ENCODE measurements around the gene ACHE. TPM values are rescaled to one million over a fixed set of nuclear protein-coding genes. Genes with fewer than 3 reads are reported as not detected.
A peak's percentile ranks its signal among the peaks of the same experiment; 100 is the strongest.
"Not testable (repeated sequence)": the region's sequence is repeated elsewhere in the genome, so short reads cannot be mapped to it uniquely, and the experiment has no call there.

Gene ACHE
- polyA plus RNA-seq, 6 donors from 2014 or later: 0.55 to 0.92 TPM; not detected in 4

- H3K36me3 Mint-ChIP-seq: no peaks in the 10 kb centered on the region
- no peak overlapping the region for H3K27ac Mint-ChIP-seq
- no peaks in the 10 kb centered on the region for H3K9me3 Mint-ChIP-seq
- no peak overlapping the region for H3K4me3 Mint-ChIP-seq
- H3K27me3 Mint-ChIP-seq: peaks cover 24 to 29% (median 26%) of the 10 kb centered on the region in 3 donors
- H3K4me1 Mint-ChIP-seq: peaks cover 4 to 13% (median 12%) of the 10 kb centered on the region in 3 donors
- DNase-seq (no peak), ATAC-seq (ENCODE audit: low read depth in 2 of 2) (no peak)
These were observed 18.7 kb upstream of the ACHE start for GRCh38 chr7:100914208-100914878.

- peaks cover 4 to 13% (median 12%) of the 10 kb centered on the region in 3 donors for H3K4me1 Mint-ChIP-seq
- no peak overlapping the region for H3K27ac Mint-ChIP-seq
- H3K27me3 Mint-ChIP-seq: peaks cover 18 to 27% (median 20%) of the 10 kb centered on the region in 3 donors
- DNase-seq (no peak), ATAC-seq (ENCODE audit: low read depth in 2 of 2) (no peak)
- H3K36me3 Mint-ChIP-seq: peaks cover 0 to 5% of the 10 kb centered on the region in 2 donors
- H3K9me3 Mint-ChIP-seq: peaks cover 0 to 5% (median 2%) of the 10 kb centered on the region in 7 donors
- no peak overlapping the region for H3K4me3 Mint-ChIP-seq
These were observed 15.8 kb upstream of the ACHE start for GRCh38 chr7:100911484-100911883.

- Mint-ChIP-seq H3K27me3 (peaks cover 18 to 24% (median 20%) of the 10 kb centered on the region in 3 donors), H3K4me3 (peak overlapping the region in 2 of 8 donors; percentile 26 to 49), H3K4me1 (peaks cover 4 to 13% (median 11%) of the 10 kb centered on the region in 3 donors), H3K27ac (peak overlapping the region in 1 of 6 donors; percentile 92)
- ATAC-seq (ENCODE audit: low read depth in 2 of 2): peak; percentile 37 to 60
- not testable (repeated sequence) for H3K9me3 Mint-ChIP-seq, DNase-seq, H3K36me3 Mint-ChIP-seq
These were observed 14.8 kb upstream of the ACHE start for GRCh38 chr7:100910443-100910842.

GRCh38 chr7:100908512-100908911 is 12.8 kb upstream of the ACHE start:
- Mint-ChIP-seq H3K4me3 (peak overlapping the region in 1 of 8 donors; percentile 12), H3K9me3 (peaks cover 0 to 5% (median 3%) of the 10 kb centered on the region in 7 donors), H3K36me3 (peaks cover 0 to 5% of the 10 kb centered on the region in 2 donors), H3K27ac (no peak overlapping the region), H3K4me1 (peaks cover 4 to 13% (median 11%) of the 10 kb centered on the region in 3 donors), H3K27me3 (peaks cover 0 to 13% (median 12%) of the 10 kb centered on the region in 3 donors)
- DNase-seq: no peak
- no peak for ATAC-seq (ENCODE audit: low read depth in 2 of 2)

GRCh38 chr7:100902638-100903037 is 7.0 kb upstream of the ACHE start:
- ATAC-seq (ENCODE audit: low read depth in 2 of 2) (no peak), DNase-seq (no peak)
- Mint-ChIP-seq H3K9me3 (peaks cover 0 to 4% (median 0%) of the 10 kb centered on the region in 7 donors), H3K27me3 (peaks cover 24 to 49% (median 24%) of the 10 kb centered on the region in 3 donors), H3K4me1 (no peaks in the 10 kb centered on the region), H3K4me3 (no peak overlapping the region), H3K36me3 (no peaks in the 10 kb centered on the region), H3K27ac (no peak overlapping the region)

GRCh38 chr7:100901921-100902332 is 6.2 kb upstream of the ACHE start:
- ATAC-seq (ENCODE audit: low read depth in 2 of 2) (no peak), DNase-seq (no peak)
- Mint-ChIP-seq H3K4me3 (no peak overlapping the region), H3K4me1 (peaks cover 0 to 4% (median 2%) of the 10 kb centered on the region in 3 donors), H3K9me3 (peaks cover 0 to 4% (median 0%) of the 10 kb centered on the region in 7 donors), H3K27me3 (peaks cover 24 to 55% (median 29%) of the 10 kb centered on the region in 3 donors), H3K27ac (no peak overlapping the region), H3K36me3 (no peaks in the 10 kb centered on the region)

GRCh38 chr7:100900978-100901377 is 5.3 kb upstream of the ACHE start:
- H3K9me3 Mint-ChIP-seq: peaks cover 0 to 4% (median 0%) of the 10 kb centered on the region in 7 donors
- no peak overlapping the region for H3K27ac Mint-ChIP-seq
- no peak overlapping the region for H3K4me3 Mint-ChIP-seq
- H3K4me1 Mint-ChIP-seq: peaks cover 5 to 9% (median 7%) of the 10 kb centered on the region in 3 donors
- H3K36me3 Mint-ChIP-seq: peaks cover 0 to 5% of the 10 kb centered on the region in 2 donors
- ATAC-seq (ENCODE audit: low read depth in 2 of 2) (no peak), DNase-seq (no peak)
- peaks cover 27 to 61% (median 35%) of the 10 kb centered on the region in 3 donors for H3K27me3 Mint-ChIP-seq

- Mint-ChIP-seq H3K27me3 (peaks cover 29 to 70% (median 40%) of the 10 kb centered on the region in 3 donors), H3K36me3 (peaks cover 0 to 7% of the 10 kb centered on the region in 2 donors), H3K9me3 (peaks cover 0 to 4% (median 0%) of the 10 kb centered on the region in 7 donors), H3K27ac (no peak overlapping the region), H3K4me1 (peaks cover 10 to 13% (median 13%) of the 10 kb centered on the region in 3 donors), H3K4me3 (no peak overlapping the region)
- ATAC-seq (ENCODE audit: low read depth in 2 of 2): no peak
- no peak for DNase-seq
These were observed 3.7 kb upstream of the ACHE start for GRCh38 chr7:100899432-100899831.

- Mint-ChIP-seq H3K4me1 (peaks cover 12 to 13% (median 13%) of the 10 kb centered on the region in 3 donors), H3K27ac (peak overlapping the region in 1 of 6 donors; percentile 87), H3K9me3 (peaks cover 0 to 4% (median 0%) of the 10 kb centered on the region in 7 donors), H3K27me3 (peaks cover 27 to 76% (median 50%) of the 10 kb centered on the region in 3 donors), H3K4me3 (peak overlapping the region; percentile 3 to 85 (median 72)), H3K36me3 (peaks cover 0 to 7% of the 10 kb centered on the region in 2 donors)
- no peak for ATAC-seq (ENCODE audit: low read depth in 2 of 2)
- DNase-seq: no peak
These were observed 2.2 kb upstream of the ACHE start for GRCh38 chr7:100897772-100898454.

GRCh38 chr7:100896732-100897608 is 1.3 kb upstream of the ACHE start:
- Mint-ChIP-seq H3K36me3 (peaks cover 0 to 7% of the 10 kb centered on the region in 2 donors), H3K9me3 (peaks cover 0 to 4% (median 0%) of the 10 kb centered on the region in 7 donors), H3K27me3 (peaks cover 32 to 76% (median 60%) of the 10 kb centered on the region in 3 donors), H3K4me3 (peak overlapping the region; percentile 58 to 95 (median 89)), H3K4me1 (peaks cover 13 to 17% (median 14%) of the 10 kb centered on the region in 3 donors), H3K27ac (peak overlapping the region in 1 of 6 donors; percentile 51)
- ATAC-seq (ENCODE audit: low read depth in 2 of 2) (peak; percentile 71 to 74), DNase-seq (peak; percentile 54)

GRCh38 chr7:100895956-100896731 is 456 bp upstream of the ACHE start:
- Mint-ChIP-seq H3K27ac (peak overlapping the region in 2 of 6 donors; percentile 15 to 88), H3K9me3 (peaks cover 0 to 4% (median 0%) of the 10 kb centered on the region in 7 donors), H3K27me3 (peaks cover 35 to 82% (median 66%) of the 10 kb centered on the region in 3 donors), H3K4me1 (peaks cover 19 to 21% (median 20%) of the 10 kb centered on the region in 3 donors), H3K36me3 (peaks cover 0 to 7% of the 10 kb centered on the region in 2 donors), H3K4me3 (peak overlapping the region; percentile 80 to 95 (median 92))
- DNase-seq: no peak
- peak; percentile 19 to 26 for ATAC-seq (ENCODE audit: low read depth in 2 of 2)
